ENCODE results near the gene ROR1.

- TF ChIP-seq EZH2phosphoT487 (IDR thresholded peaks at IDR 0.05; ENCODE audit: low read length) (no peak), CTCF (IDR thresholded peaks at IDR 0.05; ENCODE audit: low read length) (no peak), EZH2 (optimal IDR thresholded peaks at IDR 0.05; ENCODE audit: low read depth, low read length) (no peak)
Observed at GRCh38 chr1:63943393-63943792, 169.6 kb downstream of the ROR1 start.
